ENCODE data around the gene FAM3C.
"Not testable (repeated sequence)": the region's sequence is repeated elsewhere in the genome, so short reads cannot be mapped to it uniquely, and the experiment has no call there.

DNA sequence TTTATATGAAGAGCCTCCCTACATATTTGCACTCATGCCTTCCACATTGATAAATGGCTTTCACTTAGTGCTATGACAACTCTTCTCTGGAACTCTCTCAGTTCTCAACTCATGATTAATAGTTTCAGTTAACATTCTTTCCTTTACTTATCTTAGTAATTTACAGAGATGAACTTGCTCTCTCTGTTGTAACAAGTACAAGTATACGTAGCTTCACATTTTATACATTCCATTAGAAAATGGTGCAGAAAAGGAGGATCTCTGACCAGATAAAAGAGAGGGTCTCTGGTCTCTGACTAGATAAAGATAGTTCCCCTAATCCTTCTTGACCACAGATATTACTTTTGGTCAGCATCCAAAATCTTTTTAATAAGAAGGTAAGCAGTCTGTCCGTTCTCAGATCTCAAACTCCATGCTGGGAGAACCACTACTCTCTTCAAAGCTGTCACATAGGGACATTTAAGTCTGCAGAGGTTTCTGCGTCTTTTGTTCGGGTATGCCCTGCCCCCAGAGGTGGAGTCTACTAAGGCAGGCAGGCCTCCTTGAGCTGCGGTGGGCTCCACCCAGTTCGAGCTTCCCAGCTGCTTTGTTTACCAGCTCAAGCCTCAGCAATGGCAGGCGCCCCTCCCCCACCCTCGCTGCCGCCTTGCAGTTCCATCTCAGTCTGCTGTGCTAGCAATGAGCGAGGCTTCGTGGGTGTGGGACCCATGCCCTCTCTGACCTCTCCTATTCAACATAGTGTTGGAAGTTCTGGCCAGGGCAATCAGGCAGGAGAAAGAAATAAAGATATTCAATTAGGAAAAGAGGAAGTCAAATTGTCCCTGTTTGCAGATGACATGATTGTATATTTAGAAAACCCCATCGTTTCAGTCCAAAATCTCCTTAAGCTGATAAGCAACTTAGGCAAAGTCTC, 42.2 kb upstream of the FAM3C start:
- TF ChIP-seq CTCF (conservative IDR thresholded peaks at IDR 0.05 in 1 of 2, IDR thresholded peaks at IDR 0.05 in 1 of 2; ENCODE audit: extremely low read depth in 1 of 2, insufficient read depth in 1 of 2, low read depth in 1 of 2, low read length in 2 of 2); EZH2 (IDR thresholded peaks at IDR 0.05; ENCODE audit: borderline replicate concordance, low read length): not testable (repeated sequence)

Measured in mammary epithelial cell (primary cell).